WERI-Rb-1 (cell line): ENCODE measurements around the gene KCNIP4.

ENCODE experiments used
- DNase-seq: peaks from one replicate; pipeline ENCODE4 v3.0.0-alpha.2; 2020
- H3K27ac ChIP-seq: fragments of 250-450 bp; sonication (Bioruptor Pico); 2 replicates; pipeline ENCODE4 v1.5.1; 2020; ENCODE audit warnings: mild to moderate bottlenecking, moderate library complexity
- H3K27me3 ChIP-seq: fragments of 250-450 bp; sonication (Bioruptor Pico); 2 replicates; pipeline ENCODE4 v1.5.1; 2021; ENCODE audit warnings: mild to moderate bottlenecking, low read depth, moderate library complexity; ENCODE audit not compliant: insufficient read depth, severe bottlenecking
- H3K36me3 ChIP-seq: fragments of 250-450 bp; sonication (Bioruptor Pico); 2 replicates; pipeline ENCODE4 v1.5.1; 2020; ENCODE audit warnings: mild to moderate bottlenecking, moderate library complexity
- H3K4me3 ChIP-seq: 2 replicates; pipeline ENCODE4 v1.5.1; 2011; ENCODE audit warnings: low read depth, mild to moderate bottlenecking, control low read depth, low read length
- H3K9me3 ChIP-seq: fragments of 250-450 bp; sonication (Bioruptor Pico); 2 replicates; pipeline ENCODE4 v1.5.1; 2021; ENCODE audit warnings: mild to moderate bottlenecking, moderate library complexity; ENCODE audit not compliant: severe bottlenecking
- TF ChIP-seq, protein P1 (sequence below): IDR thresholded peaks from 2 replicates; pipeline ENCODE4 v1.5.1; 2011; ENCODE audit warnings: low read depth, mild to moderate bottlenecking, control low read depth, inconsistent platforms, low read length

The KCNIP4 gene

GRCh38 chr4:21385706-21386105 is 562.9 kb downstream of the KCNIP4 start:
- TF ChIP-seq, protein P1, sequence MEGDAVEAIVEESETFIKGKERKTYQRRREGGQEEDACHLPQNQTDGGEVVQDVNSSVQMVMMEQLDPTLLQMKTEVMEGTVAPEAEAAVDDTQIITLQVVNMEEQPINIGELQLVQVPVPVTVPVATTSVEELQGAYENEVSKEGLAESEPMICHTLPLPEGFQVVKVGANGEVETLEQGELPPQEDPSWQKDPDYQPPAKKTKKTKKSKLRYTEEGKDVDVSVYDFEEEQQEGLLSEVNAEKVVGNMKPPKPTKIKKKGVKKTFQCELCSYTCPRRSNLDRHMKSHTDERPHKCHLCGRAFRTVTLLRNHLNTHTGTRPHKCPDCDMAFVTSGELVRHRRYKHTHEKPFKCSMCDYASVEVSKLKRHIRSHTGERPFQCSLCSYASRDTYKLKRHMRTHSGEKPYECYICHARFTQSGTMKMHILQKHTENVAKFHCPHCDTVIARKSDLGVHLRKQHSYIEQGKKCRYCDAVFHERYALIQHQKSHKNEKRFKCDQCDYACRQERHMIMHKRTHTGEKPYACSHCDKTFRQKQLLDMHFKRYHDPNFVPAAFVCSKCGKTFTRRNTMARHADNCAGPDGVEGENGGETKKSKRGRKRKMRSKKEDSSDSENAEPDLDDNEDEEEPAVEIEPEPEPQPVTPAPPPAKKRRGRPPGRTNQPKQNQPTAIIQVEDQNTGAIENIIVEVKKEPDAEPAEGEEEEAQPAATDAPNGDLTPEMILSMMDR = no peak
- no peak for DNase-seq

GRCh38 chr4:21384609-21385008 is 564.0 kb downstream of the KCNIP4 start:
- no peaks in the 10 kb centered on the region for H3K9me3 ChIP-seq
- no peaks in the 10 kb centered on the region for H3K36me3 ChIP-seq
- H3K4me3 ChIP-seq = no peak overlapping the region
- H3K27me3 ChIP-seq = no peaks in the 10 kb centered on the region
- no peak overlapping the region for H3K27ac ChIP-seq
- TF ChIP-seq, protein P1 = no peak
- DNase-seq = no peak

More at GRCh38 chr4:21385706-21386105, 562.9 kb downstream of the KCNIP4 start:
- Histone ChIP-seq H3K9me3 (no peaks in the 10 kb centered on the region), H3K36me3 (no peaks in the 10 kb centered on the region), H3K4me3 (no peak overlapping the region), H3K27ac (no peak overlapping the region), H3K27me3 (no peaks in the 10 kb centered on the region)

- TF ChIP-seq, protein P1 = no peak
- Histone ChIP-seq H3K36me3 (no peaks in the 10 kb centered on the region), H3K9me3 (no peaks in the 10 kb centered on the region), H3K27me3 (no peaks in the 10 kb centered on the region), H3K4me3 (no peak overlapping the region), H3K27ac (no peak overlapping the region)
- no peak for DNase-seq
Measured at GRCh38 chr4:21380861-21381260, 567.7 kb downstream of the KCNIP4 start.

- Histone ChIP-seq H3K27me3 (no peaks in the 10 kb centered on the region), H3K27ac (no peak overlapping the region), H3K9me3 (no peaks in the 10 kb centered on the region), H3K36me3 (no peaks in the 10 kb centered on the region), H3K4me3 (no peak overlapping the region)
- TF ChIP-seq, protein P1 = no peak
- no peak for DNase-seq
Measured at GRCh38 chr4:21377046-21377445, 571.5 kb downstream of the KCNIP4 start.

- TF ChIP-seq, protein P1 = no peak
- Histone ChIP-seq H3K4me3 (no peak overlapping the region), H3K36me3 (no peaks in the 10 kb centered on the region), H3K27ac (no peak overlapping the region), H3K9me3 (no peaks in the 10 kb centered on the region), H3K27me3 (no peaks in the 10 kb centered on the region)
- DNase-seq = no peak
Measured at GRCh38 chr4:21376176-21376575, 572.4 kb downstream of the KCNIP4 start.

DNA sequence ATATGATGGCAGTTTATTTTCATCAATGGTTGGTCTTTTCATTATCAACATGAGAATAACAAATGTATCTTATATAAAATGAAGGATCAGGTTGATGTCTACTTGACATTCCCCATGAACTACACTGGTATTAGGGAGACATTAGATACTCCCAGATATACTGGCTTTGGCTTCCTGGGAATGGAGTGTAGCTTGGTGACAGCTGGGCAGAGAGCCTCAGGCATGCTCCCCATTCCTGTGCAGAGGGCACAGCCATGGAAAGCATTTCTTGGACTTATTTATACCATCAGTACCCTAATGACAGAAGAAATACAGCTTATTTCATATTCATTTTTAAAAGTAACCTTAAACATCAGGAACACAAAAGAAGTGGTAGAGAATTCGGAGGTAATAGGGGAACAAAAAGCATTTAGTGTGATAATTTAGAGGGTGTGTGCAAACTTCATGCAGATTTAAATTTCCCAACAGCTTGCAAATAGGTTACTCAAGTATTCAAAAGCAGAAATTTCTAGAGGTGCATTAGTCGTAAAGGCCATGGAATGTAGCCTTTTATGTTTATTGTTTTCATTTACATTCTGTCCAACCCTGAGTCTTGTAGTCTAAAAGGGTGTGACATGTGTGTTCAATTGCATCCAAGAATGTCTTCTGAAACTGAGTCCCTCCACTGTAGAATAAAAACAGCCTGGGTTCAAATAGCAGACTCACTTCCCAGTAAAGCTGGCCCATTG is 573.8 kb downstream of the KCNIP4 start:
- Histone ChIP-seq H3K4me3 (no peak overlapping the region), H3K36me3 (no peaks in the 10 kb centered on the region)

More for the DNA sequence above, 573.8 kb downstream of the KCNIP4 start:
- no peak overlapping the region for H3K27ac ChIP-seq
- TF ChIP-seq, protein P1 = no peak
- no peaks in the 10 kb centered on the region for H3K27me3 ChIP-seq
- H3K9me3 ChIP-seq = no peaks in the 10 kb centered on the region
- DNase-seq = no peak
